Measurements from ENCODE around the gene FLRT3.

- TF ChIP-seq CTCF (IDR thresholded peaks at IDR 0.05) (no peak), POLR2A (IDR thresholded peaks at IDR 0.05) (no peak)
Measured at GRCh38 chr20:14333721-14334120, 3.7 kb downstream of the FLRT3 start.
